Dermis blood vessel endothelial cell (primary cell): ENCODE results near the gene MYBPC2. TPM values are rescaled to one million over a fixed set of nuclear protein-coding genes. Genes with fewer than 3 reads are reported as not detected.

Experiments used
- total RNA-seq: library from RNA; depleted of rRNA; stranded (reverse); fragments of >200 nt; gene quantifications from 2 replicates; pipeline ENCODE4 v1.2.3, GENCODE V29; 2014

The MYBPC2 gene
- total RNA-seq, 1 donor from 2014 or later, result not detected

Other genes starting within 250 kb of the MYBPC2 start
- 0.17 and 0.28 TPM in 2 replicates for gene MYH14, start 229.3 kb upstream of the MYBPC2 start, total RNA-seq
- gene KCNC3, start 103.5 kb upstream of the MYBPC2 start, total RNA-seq, result 0.51 TPM in 2 replicates
- gene NAPSA, start 67.3 kb upstream of the MYBPC2 start, total RNA-seq, result not detected in 2 replicates
- gene NR1H2, start 56.4 kb upstream of the MYBPC2 start, total RNA-seq, result 83.6 and 92.5 TPM in 2 replicates
- 40.8 and 77.4 TPM in 2 replicates for gene POLD1, start 48.5 kb upstream of the MYBPC2 start, total RNA-seq
- not detected in 2 replicates for gene SPIB, start 14.0 kb upstream of the MYBPC2 start, total RNA-seq
- gene EMC10, start 43.6 kb downstream of the MYBPC2 start, total RNA-seq, result 63.0 and 77.3 TPM in 2 replicates
- gene GARIN5A, start 44.0 kb downstream of the MYBPC2 start, total RNA-seq, result 0.05 and 0.17 TPM in 2 replicates
- gene JOSD2, start 78.3 kb downstream of the MYBPC2 start, total RNA-seq, result 18.0 and 18.2 TPM in 2 replicates
- gene ASPDH, start 81.0 kb downstream of the MYBPC2 start, total RNA-seq, result not detected in 2 replicates
- under 0.01 and 0.05 TPM in 2 replicates for gene LRRC4B, start 135.5 kb downstream of the MYBPC2 start, total RNA-seq
- under 0.01 TPM in 1 of 2 replicates, not detected in the other for gene SYT3, start 207.0 kb downstream of the MYBPC2 start, total RNA-seq
- gene C19orf81, start 216.6 kb downstream of the MYBPC2 start, total RNA-seq, result 0.28 TPM in 1 of 2 replicates, not detected in the other